ENCODE data around the gene PDE2A.

The PDE2A gene

DNA sequence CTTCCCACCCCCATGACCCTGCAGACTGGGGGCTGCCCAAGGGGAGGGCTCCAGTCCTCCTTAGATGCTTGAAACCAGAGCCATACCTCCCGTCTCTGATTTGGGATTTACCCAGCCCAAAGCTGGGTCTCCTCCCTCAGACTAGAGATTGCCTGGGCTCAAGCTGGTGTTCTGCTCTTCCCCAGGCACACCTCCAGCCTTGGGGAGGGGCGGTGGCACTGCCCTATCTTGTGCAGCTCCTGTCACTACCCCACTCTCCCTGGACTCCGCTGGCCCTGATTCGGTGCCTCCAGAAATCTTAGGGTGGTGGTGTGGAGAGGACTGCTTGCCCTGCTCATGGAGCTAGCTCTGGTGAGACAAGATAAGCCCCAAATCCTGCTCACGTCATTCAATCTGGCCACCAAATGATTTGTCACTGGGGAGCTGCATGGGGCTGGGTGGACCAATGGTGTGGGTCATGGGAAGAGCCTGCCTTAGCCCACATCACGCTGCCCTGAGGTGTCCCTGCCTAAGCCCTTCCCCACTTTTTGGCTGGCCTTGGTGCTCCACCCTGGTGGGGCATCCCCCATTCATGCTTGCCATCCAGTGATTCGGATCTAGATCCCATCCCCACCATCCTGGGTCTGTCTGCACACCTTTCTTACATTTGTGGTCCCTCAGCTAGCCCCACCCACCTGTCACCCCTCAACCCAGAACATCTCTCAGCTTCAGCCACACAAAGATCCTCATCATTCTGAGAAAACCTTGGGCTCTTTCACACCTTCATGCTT, 87.7 kb downstream of the PDE2A start:
- no peak for DNase-seq

DNA sequence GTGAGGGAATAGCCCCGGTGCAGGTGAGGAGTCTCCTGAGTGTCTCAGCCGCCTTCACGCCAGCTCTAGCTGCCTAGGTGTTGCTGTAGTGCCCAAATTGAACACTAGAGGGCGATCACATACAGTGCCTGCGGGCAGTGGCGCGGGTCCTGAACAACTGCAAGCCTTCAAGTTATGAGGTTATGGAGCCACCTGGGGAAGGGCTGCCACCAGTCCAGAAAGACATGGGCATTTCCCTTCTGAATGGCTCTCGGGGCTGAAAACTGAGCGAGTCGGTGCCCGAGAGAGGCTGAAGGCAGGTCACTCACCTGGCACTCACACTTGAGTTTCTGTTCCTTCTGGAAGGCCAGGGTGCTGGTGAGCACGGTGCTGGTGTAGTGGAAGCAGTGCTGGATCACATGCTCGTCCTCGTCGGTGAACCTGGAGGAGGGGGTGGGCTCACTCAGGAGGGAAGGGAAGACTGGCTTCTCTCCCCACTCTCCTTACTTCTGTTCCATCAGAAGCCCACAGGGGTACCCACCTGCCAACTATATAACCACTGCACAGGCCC, 88.4 kb downstream of the PDE2A start:
- peak; percentile 76 to 81 for DNase-seq

DNA sequence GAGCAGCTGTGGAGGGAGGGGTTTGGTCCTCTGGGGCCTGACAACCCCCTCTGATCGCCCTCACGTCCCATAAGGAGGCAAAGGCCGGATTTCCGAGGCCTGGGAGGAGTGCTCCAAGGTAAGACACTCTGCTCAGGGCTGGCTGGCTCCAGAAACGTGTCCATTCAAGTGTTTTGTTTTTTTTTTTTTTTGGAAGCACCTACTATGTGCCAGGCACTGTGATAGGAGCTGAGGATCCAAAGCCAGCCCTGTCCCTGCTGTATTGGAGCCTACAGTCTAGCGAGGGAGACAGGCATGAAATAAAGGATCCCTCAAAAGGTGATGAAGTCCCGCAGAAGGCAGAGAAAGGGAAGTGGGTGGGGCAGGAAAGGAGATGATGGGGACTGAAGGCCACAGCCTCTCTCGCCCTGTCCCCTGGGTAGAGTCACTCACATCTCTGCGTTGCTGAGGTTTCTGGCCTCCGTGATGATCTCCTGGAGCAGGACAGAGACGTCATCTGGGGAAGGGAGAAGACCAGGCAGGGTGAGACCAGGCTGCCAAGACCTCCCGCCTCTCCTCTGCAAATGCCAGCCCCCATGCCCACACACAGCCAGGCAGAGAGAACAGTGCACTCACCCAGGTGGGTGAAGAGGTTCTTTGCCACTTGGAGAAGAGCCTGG, 89.2 kb downstream of the PDE2A start:
- peak in 1 of 2 donors; percentile 4 for DNase-seq

DNA sequence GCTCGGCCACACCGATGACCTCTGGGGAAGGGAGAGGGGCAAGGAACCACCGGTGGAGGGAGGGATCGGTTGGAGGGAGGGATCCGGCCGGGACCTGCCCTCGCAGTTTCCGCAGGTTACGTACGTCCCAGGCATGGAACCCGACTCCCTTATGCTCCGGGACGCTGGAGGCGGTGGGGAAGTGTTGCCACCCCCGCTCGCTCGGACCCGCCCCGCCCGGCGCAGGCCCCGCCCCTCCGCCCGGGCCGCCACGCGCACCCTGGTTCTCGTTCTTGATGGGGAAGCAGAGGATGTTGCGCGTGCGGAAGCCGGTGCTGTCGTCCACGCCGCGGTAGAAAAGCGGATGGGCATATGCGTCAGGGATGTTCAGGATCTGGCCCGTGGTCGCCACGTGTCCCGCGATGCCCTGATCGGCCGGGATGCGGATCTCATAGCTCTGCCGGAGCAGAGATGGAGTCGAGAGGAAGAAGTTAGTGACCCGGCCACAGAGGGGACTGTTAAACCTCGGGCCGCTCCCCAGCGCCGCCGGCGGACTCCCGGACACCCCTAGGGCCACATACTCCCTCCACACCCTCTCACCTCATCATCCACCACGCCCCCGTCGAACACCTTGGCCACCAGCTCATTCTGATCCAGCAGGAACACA, 89.8 kb downstream of the PDE2A start:
- peak; percentile 76 to 80 for DNase-seq

DNA sequence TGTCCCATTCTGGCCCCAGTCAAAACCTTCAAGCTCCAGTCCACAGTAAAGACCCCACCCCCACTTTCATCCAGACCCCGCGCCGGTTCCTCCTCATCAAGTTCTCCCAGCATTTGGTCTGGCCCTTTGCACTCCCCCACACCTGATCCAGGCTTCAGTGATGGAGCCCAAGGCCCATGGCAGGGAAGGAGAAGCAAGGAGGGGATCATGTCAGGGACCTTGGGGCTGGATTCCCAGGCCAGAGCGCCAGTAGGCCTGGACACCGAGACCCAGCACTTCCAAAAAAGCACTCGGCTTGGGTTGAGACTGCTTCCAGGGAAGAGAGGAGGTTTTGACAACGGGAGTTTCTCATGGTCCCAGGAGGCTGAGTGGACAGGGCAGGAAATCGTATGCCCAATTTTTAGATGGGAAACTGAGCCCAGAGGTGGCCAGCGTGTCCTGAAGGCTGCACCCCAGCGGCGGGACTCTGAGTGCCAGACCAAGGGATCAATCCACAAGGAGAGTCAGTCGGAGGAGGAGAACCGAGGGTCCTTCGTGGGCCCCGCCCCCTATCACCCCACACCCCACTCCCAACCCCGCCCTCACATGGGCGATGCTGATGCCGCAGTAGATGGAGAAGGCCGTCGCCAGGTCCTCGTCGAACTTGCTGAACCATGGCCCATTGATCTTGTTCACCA, 90.5 kb downstream of the PDE2A start:
- no peak for DNase-seq

DNA sequence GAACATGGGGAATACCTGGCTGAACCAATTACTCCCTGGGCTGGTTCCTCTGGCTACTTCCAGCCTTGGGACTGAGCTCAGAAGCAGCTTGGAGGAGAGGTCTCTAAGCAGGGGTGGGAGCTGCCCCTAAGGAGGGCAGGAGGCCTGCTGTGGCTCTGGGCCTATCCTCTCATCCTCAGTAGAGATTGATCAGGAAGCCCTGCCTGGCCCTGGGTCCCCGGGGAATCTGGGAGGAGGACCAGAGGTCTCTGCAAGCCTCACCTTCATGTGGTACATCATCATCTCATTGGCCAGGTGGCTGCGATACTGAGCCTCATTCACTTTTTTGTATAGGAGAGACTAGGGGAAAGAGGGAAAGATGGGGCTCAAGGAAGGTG, 91.1 kb downstream of the PDE2A start:
- DNase-seq = no peak

DNA sequence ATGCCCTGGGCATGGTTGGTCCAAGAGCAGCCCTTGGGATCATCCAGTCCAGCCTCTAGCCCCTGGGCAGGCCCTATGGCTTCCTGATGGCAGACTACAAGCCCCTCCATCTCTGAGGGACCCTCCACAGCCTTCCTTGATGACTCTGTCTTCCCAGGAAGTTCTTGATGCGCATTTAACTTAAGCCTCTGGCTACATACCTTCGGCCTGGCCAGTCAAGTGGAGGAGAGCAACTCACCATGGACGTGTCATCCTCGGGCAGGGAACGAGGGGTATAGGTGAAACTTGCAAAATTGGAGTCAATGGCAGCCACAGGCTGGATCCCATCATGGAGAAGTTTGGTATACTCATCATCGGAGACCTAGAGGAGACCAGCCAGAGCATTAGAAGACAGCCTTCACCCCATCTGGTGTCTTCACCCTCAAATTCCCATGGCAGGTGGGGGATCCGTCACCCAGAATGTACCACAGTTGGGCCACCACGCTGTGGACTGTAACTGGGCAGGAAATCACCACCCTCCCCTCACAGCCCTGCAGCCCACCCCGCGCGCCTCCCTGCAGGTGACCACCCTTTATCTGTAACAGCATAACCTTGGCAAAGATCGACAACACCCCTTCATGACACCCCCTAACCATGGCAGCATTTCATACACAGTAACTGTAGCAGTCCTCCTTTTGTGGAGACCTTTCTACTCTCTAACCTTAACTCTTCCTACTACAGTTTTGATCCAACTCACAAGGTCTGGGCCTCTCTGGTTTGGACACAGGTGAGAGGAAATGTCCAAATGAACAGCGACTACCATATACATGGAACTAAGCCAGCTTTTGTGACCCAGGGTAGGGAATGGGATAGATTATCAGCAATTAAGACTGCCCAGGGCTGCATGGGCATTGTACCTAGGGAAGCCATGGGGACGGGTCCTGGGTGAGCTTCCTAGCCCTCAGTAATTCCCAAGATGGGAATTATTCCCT, 91.7 kb downstream of the PDE2A start:
- DNase-seq = no peak

DNA sequence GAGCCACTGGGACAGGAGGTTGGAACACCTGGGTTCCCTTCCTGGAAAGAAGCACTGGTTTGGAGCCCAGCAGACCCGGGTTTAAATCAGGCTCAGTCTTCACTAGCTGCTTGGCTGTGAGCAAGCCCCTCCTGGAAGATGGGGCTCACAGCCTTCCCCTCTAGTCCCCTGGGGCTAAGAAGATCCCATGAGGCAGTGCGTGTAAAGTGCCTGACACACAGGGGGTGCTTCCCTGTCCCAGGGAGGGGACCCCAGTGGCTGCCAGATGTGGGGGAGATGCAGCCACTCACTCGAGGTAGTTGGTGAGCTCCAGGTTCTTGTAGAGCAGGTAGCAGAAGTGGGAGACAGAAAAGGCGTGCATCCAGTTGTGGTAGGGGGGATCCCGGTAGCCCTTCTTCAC, 93.2 kb downstream of the PDE2A start:
- DNase-seq = no peak

DNA sequence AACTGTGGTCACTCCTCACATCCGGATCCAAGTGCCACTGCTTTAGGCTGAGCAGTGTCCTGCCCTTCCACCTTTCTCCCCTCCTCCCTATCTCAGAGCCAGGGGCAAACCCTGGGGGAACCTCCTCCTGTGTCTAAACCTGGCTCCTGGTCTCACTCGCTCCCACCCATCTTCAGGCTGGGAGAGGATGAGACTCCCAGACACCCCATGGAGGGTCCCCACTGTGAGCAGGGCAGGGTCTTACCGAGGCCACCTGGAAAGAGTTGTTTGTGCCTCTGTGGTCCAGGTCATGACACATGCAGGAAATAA, 93.6 kb downstream of the PDE2A start:
- no peak for DNase-seq

DNA sequence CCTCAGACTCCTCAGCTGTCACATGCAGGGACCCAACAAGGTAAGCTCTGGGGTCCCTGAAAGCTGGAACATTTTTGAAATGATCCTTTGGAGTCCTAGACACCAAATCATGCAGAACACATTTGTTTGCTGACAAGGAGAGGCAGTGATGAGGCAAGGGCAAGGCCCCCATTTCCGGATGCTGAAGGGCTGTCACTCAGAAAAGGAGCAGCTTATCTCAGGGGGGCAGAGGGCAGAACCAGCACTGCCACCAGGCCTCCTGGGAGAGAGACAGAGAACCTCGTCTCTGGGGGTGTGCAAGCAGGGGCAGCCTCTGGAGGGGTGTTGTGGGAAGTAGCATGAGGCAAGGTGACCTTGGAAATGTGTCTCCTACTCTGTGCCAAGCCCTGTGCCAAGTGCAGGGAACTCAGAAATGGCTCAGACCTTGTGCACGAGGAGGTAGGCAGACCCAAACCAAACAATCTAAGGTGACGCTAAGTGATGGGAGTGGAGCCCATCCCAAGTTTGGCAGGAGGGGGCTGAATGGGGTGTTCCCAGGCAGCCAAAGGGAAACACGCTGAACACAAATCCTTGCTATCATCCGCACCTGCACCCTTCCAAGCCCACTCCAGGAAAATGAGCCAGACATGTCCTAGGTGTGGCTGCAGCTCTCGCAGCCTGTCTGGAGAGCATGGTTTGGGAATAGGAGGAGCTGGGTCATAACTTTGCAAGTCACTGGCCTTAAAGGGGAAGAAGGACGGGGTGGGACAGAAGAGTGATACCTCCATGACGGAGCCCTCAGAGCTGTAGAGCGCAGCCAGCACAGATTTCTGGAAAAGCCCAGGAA, 94.2 kb downstream of the PDE2A start:
- no peak for DNase-seq

DNA sequence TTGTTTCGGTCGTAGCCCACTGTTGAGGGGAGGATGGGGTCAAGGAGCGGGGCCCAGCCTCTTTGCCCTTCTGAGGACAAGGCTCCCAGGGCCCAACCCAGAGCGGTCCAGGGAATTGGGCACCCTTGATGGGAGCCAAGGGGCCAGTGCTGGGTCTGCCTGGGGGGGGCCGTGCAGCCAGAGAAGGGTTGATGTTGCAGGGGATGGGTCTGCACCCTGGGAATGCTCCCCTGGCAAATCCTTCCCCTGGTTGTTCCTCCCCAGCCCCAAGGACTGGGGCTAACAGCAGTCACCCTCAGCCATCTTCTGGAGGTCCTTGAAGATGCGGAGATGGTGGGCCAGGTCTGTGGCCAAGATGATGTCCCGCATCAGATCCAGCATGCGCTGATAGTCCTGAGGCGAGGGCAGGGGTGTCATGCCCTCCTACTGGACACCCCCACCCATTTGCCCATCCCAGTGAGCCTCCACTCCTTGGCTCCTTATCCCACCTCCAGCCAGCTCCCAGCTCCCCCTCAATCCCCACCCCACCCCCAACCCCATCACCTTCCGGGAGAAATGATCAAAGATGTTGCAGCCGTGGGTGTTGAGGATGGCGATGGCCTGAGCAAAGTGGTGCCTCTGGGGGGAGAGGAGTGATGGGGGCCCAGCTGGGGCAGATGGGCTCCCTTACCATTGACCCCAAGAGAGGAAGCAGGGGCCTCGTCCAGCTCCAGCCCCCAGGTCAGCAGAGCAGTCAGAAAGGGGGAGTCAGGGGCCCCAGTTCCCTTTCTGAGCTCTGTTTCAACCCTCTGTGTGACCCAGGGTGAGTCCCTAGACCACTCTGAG, 95.0 kb downstream of the PDE2A start:
- DNase-seq = no peak

DNA sequence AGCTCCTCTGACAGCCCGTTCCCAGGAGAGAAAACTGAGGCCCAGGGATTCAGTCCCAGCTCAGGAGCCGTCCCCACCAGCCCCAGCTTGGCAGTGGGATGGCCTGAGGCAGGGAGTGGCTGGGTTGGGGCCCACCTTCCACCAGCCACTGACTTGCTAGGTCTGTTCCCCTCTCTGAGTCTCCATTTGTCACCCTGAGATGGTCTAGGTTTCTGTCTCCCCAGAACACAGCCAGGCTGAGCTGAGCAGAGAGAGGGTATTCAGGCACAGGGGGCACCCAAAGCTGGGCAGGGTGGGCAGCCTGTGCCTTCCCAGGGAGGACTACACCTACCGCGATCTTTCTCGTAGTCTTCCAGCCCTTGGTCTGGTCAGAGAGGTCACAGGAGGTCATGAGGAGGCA, 95.7 kb downstream of the PDE2A start:
- no peak for DNase-seq

DNA sequence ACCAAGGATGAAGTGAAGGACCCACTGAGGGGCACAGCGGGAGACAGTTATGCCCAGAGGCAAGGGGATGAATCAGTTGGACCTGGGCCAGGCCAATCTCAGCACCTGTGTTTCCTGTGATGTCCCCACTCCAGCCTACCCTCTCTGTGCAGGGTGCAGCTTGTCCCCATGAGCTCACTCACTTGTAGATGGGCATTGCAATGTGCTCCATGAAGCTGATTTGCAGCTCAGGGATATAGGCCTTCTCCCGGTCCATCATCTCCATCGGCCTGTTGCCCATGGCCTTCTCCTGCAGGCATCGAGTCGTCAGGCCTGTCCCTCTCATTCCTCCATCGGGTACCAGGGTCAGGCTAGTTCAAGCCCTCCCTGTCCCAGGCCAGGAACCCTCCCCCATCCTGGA, 96.2 kb downstream of the PDE2A start:
- no peak for DNase-seq

DNA sequence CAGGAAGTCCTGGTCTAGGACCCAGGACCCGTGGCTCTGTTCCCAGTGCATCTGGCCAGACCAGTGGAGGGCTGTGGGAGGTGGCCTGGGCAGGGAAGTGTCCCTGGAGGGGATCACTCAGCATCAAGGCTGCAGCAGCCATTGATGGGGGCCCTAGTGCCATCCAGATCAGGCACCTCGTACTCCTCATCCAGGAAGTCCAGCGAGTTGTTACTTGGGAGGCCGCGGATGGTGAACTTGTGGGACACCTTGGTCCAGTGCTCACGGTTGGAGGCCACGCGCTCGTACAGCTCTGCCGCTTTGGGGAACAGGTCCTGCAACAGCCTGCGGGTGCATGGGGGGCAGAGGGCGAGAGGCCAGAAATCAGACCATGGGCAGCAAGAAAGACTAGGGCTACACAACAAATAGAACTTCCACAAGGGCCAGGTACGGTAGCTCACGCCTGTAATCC, 96.9 kb downstream of the PDE2A start:
- DNase-seq = no peak

DNA sequence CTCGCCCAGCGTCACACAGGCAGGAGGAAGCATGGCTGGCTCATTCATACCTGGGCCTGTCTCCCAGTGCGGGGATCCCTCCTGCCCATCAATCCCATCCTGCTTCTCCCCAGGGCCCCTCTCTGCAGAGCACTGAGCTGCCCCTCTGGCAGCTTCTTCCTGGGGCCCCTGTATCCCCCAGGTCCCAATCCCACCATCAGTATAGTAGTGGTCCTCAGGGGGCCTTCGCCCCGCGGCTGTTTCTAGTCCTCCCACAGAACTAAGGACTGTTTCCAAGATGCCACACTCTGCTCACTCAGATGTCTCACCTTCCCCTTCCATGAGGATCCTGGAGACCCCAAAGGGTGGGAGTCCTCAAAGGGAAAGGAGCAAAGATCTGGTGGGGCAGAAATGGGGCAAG, 97.6 kb downstream of the PDE2A start:
- DNase-seq = no peak

DNA sequence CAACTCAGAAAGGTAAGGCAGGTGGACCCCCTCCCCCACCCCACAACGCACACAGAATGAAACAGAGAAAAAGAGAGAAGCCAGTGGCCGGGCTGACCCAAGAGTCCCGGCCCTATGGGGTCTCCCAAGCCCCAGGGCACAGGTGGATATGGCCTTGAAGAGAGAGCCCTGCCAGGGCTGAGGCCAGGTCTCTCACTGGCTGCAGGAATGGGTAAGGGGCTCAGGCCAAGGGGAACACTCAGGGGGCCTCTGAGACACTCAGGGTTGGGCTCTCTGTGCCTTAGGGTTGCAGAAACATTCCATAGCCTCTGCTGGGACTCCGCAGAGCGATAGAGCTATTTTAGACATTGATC, 98.0 kb downstream of the PDE2A start:
- DNase-seq = no peak

DNA sequence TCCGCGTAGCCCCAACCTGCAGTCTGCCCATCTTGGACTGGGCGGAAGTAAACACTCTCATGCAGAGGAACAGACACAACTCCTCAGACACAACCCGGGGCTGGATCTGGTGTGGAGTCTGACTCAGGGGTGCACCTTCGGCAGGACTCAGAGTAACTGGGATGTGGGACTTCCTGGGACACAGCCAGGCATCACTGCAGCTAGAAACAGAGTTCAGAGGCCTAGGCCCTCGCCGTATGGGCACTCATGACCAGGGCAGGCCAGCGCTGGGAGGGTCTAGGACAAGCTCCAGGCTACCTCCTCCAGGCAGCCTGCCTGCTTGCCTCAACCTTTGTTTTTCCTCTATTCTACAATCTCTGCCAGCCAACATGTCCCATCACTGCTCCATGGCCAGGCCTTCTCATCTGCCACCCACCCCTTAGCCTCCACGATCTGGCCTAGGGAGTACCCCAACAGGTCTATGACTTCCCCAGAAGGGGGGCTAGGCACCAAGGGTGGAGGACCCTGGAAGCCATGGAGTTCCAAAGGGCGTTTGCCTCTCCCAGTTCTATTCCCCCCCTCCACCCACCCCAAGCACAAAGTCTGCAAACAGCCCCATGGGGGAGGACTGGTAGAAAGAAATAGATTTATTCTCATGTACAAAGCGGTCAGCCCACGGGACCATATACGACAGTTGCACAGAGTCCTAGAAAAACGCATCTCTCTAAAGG, 98.5 kb downstream of the PDE2A start:
- DNase-seq = no peak

DNA sequence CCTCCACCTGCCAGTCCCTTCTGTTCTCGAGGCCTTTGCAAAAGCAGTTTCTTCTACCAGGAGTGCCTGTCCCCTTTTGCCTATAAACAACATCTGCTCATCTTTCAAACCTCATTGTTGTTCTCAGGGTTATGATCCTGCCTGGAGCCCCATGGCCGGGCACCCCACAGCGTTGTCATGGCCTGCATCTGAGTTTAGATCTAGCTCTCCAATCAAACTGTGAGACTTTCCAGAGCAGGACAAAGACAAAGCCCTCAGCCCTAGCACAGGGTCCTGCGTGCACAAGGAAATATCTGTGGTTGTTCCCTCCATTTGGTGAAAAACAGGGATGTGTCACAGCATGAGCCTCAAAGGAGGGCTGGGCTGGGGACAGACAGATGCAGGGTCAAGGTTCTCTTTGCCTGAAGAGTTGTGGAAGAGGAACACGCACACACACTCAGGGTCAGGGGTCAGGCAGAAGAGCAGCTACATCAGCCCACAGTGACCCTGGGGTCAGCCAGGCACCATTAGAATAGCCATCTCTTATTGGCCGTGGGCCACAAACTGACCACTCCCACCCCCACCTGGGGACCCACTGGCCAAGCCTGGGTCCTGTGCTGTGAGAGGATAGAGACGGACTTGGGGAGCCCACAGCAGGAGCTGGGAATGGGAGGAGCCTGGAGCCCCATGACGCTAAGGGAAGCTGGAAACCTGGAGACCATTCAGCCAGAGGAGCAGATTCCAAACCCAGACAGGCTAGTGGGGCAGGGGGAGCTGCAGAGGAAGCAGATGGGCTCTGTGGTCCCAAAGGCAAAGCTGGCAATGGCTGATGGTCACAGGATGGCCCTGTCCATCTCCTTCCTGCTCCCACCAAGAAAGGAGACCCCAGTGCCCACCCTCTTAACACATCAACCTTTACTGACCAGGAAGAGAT, 99.4 kb downstream of the PDE2A start:
- no peak for DNase-seq

Measured in CD4-positive, alpha-beta T cell treated with Interferon alpha-2 for 1 hour (primary cell).